Measurements from ENCODE around the gene ESR2. TPM values are rescaled to one million over a fixed set of nuclear protein-coding genes. Genes with fewer than 3 reads are reported as not detected.

ESR2 gene
- total RNA-seq, 1 donor from 2014 or later = 2.2 TPM

- TF ChIP-seq CTCF (IDR thresholded peaks at IDR 0.05) = no peak
- TF ChIP-seq POLR2AphosphoS5 (IDR thresholded peaks at IDR 0.05; ENCODE audit: insufficient read depth in 1 of 2, low read depth in 1 of 2) = no peak
- TF ChIP-seq POLR2A (IDR thresholded peaks at IDR 0.05) = no peak
- Histone ChIP-seq H3K4me3 (no peak overlapping the region), H3K27me3 (no peaks in the 10 kb centered on the region), H3K36me3 (no peaks in the 10 kb centered on the region), H3K9me3 (no peaks in the 10 kb centered on the region), H3K4me1 (no peaks in the 10 kb centered on the region), H3K27ac (no peak overlapping the region)
- DNase-seq (ENCODE audit: extremely low spot score in 2 of 2) = no peak
- intact Hi-C loops (cut with DNase I) = no loop called here
Observed at GRCh38 chr14:64266239-64266638, 27.9 kb downstream of the ESR2 start.

GRCh38 chr14:64265222-64265621 is 28.9 kb downstream of the ESR2 start:
- H3K36me3 ChIP-seq = no peaks in the 10 kb centered on the region
- TF ChIP-seq POLR2A (IDR thresholded peaks at IDR 0.05) = no peak
- no peak for TF ChIP-seq POLR2AphosphoS5 (IDR thresholded peaks at IDR 0.05; ENCODE audit: insufficient read depth in 1 of 2, low read depth in 1 of 2)
- TF ChIP-seq CTCF (IDR thresholded peaks at IDR 0.05) = no peak
- H3K4me1 ChIP-seq = no peaks in the 10 kb centered on the region
- no peak for DNase-seq (ENCODE audit: extremely low spot score in 2 of 2)
- intact Hi-C loops (cut with DNase I) = no loop called here
- no peak overlapping the region for H3K27ac ChIP-seq
- no peak overlapping the region for H3K4me3 ChIP-seq
- H3K9me3 ChIP-seq = no peaks in the 10 kb centered on the region
- H3K27me3 ChIP-seq = no peaks in the 10 kb centered on the region

GRCh38 chr14:64260418-64260817 is 33.8 kb downstream of the ESR2 start:
- Histone ChIP-seq H3K27me3 (no peaks in the 10 kb centered on the region), H3K27ac (no peak overlapping the region), H3K36me3 (no peaks in the 10 kb centered on the region), H3K4me3 (no peak overlapping the region), H3K4me1 (no peaks in the 10 kb centered on the region), H3K9me3 (no peaks in the 10 kb centered on the region)
- intact Hi-C loops (cut with DNase I) = no loop called here
- TF ChIP-seq POLR2AphosphoS5 (IDR thresholded peaks at IDR 0.05; ENCODE audit: insufficient read depth in 1 of 2, low read depth in 1 of 2) (no peak), POLR2A (IDR thresholded peaks at IDR 0.05) (no peak), CTCF (IDR thresholded peaks at IDR 0.05) (no peak)
- no peak for DNase-seq (ENCODE audit: extremely low spot score in 2 of 2)

- Histone ChIP-seq H3K27me3 (no peaks in the 10 kb centered on the region), H3K4me1 (no peaks in the 10 kb centered on the region), H3K36me3 (no peaks in the 10 kb centered on the region), H3K9me3 (no peaks in the 10 kb centered on the region), H3K27ac (no peak overlapping the region), H3K4me3 (no peak overlapping the region)
- DNase-seq (ENCODE audit: extremely low spot score in 2 of 2) = no peak
- TF ChIP-seq CTCF (IDR thresholded peaks at IDR 0.05) (no peak), POLR2AphosphoS5 (IDR thresholded peaks at IDR 0.05; ENCODE audit: insufficient read depth in 1 of 2, low read depth in 1 of 2) (no peak), POLR2A (IDR thresholded peaks at IDR 0.05) (no peak)
- intact Hi-C loops (cut with DNase I) = no loop called here
Observed at GRCh38 chr14:64255756-64256155, 38.4 kb downstream of the ESR2 start.

GRCh38 chr14:64253672-64254071 is 40.5 kb downstream of the ESR2 start:
- no peaks in the 10 kb centered on the region for H3K36me3 ChIP-seq
- intact Hi-C loops (cut with DNase I) = no loop called here
- TF ChIP-seq POLR2AphosphoS5 (IDR thresholded peaks at IDR 0.05; ENCODE audit: insufficient read depth in 1 of 2, low read depth in 1 of 2) (no peak), POLR2A (IDR thresholded peaks at IDR 0.05) (no peak), CTCF (IDR thresholded peaks at IDR 0.05) (no peak)

More at GRCh38 chr14:64253672-64254071, 40.5 kb downstream of the ESR2 start:
- DNase-seq (ENCODE audit: extremely low spot score in 2 of 2) = no peak
- Histone ChIP-seq H3K9me3 (no peaks in the 10 kb centered on the region), H3K27ac (no peak overlapping the region), H3K27me3 (no peaks in the 10 kb centered on the region), H3K4me1 (no peaks in the 10 kb centered on the region), H3K4me3 (no peak overlapping the region)
